WTC11 (cell line): ENCODE data around the gene SPIRE2. TPM values are rescaled to one million over a fixed set of nuclear protein-coding genes. Genes with fewer than 3 reads are reported as not detected.

ENCODE experiments used
- ATAC-seq: fragments of 200-7000 bp; cut with Tn5 transposase; 2 replicates; pipeline ENCODE4 v1.10.0; 2021; ENCODE audit warnings: mild to moderate bottlenecking, moderate library complexity
- CTCF ChIA-PET: fragments of 300-600 bp; sonication (Branson Sonifier 250); formaldehyde crosslinking; loops from one replicate; lab custom pipeline; 2021; ENCODE audit warnings: antibody characterized with exemption; lab: Charles Lee
- POLR2A ChIA-PET: fragments of 350-600 bp; sonication (Branson Sonifier 250); formaldehyde crosslinking; loops from one replicate; lab custom pipeline; 2021; ENCODE audit warnings: antibody characterized with exemption; lab: Charles Lee
- DNase-seq: peaks from one replicate; pipeline ENCODE4 v3.0.0; 2021; ENCODE audit warnings: low spot score
- H3K27ac Mint-ChIP-seq: 2 replicates; pipeline ENCODE4 v1.8.0; 2021; ENCODE audit warnings: mixed read lengths
- H3K27me3 Mint-ChIP-seq: 2 replicates; pipeline ENCODE4 v1.8.0; 2021; ENCODE audit warnings: low read depth, mild to moderate bottlenecking, moderate library complexity, mixed read lengths
- H3K36me3 Mint-ChIP-seq: 2 replicates; pipeline ENCODE4 v1.8.0; 2021; ENCODE audit warnings: mixed read lengths
- H3K4me1 Mint-ChIP-seq: 2 replicates; pipeline ENCODE4 v1.8.0; 2022; ENCODE audit warnings: mixed read lengths
- H3K4me3 Mint-ChIP-seq: 2 replicates; pipeline ENCODE4 v1.8.0; 2021; ENCODE audit warnings: mild to moderate bottlenecking, moderate library complexity, mixed read lengths
- H3K9me3 Mint-ChIP-seq: 2 replicates; pipeline ENCODE4 v1.8.0; 2021; ENCODE audit warnings: mixed read lengths
- CDX4 ChIP-seq: fragments of 250-450 bp; sonication (Bioruptor Pico); IDR thresholded peaks from 2 replicates; pipeline ENCODE4 v1.9.0; 2021; ENCODE audit warnings: moderate library complexity, mild to moderate bottlenecking, inconsistent platforms, borderline replicate concordance
- CREB1 ChIP-seq: sonication (generic); formaldehyde crosslinking; IDR thresholded peaks from 2 replicates; pipeline ENCODE4 v1.8.0; 2023; ENCODE audit warnings: mild to moderate bottlenecking, missing genetic modification reagents
- CTCF ChIP-seq: fragments of 200-600 bp; IDR thresholded peaks from 2 replicates; pipeline ENCODE4 v1.8.0; 2022; ENCODE audit warnings: antibody characterized with exemption
- MYBL2 ChIP-seq: sonication (generic); formaldehyde crosslinking; IDR thresholded peaks from 2 replicates; pipeline ENCODE4 v1.8.1; 2023; ENCODE audit warnings: mild to moderate bottlenecking, moderate library complexity, missing genetic modification reagents
- NR1H2 ChIP-seq: sonication (generic); formaldehyde crosslinking; IDR thresholded peaks from 2 replicates; pipeline ENCODE4 v1.9.0; 2021; ENCODE audit warnings: mild to moderate bottlenecking, moderate library complexity, missing genetic modification reagents
- SOX15 ChIP-seq: fragments of 250-450 bp; sonication (Bioruptor Pico); IDR thresholded peaks from 2 replicates; pipeline ENCODE4 v1.9.0; 2021; ENCODE audit warnings: mild to moderate bottlenecking
- ZBTB21 ChIP-seq: sonication (generic); formaldehyde crosslinking; IDR thresholded peaks from 2 replicates; pipeline ENCODE4 v1.8.1; 2023; ENCODE audit warnings: mild to moderate bottlenecking, missing genetic modification reagents, borderline replicate concordance
- ZNF396 ChIP-seq: fragments of 250-450 bp; sonication (Bioruptor Pico); IDR thresholded peaks from 2 replicates; pipeline ENCODE4 v1.8.0; 2021; ENCODE audit warnings: mild to moderate bottlenecking, moderate library complexity, borderline replicate concordance
- ZNF416 ChIP-seq: fragments of 250-450 bp; sonication (Bioruptor Pico); IDR thresholded peaks from 2 replicates; pipeline ENCODE4 v1.9.0; 2021; ENCODE audit warnings: mild to moderate bottlenecking, inconsistent platforms
- ZNF425 ChIP-seq: fragments of 250-450 bp; sonication (Bioruptor Pico); conservative IDR thresholded peaks from 2 replicates; pipeline ENCODE4 v1.9.0; 2021; ENCODE audit warnings: mild to moderate bottlenecking
- ZNF532 ChIP-seq: fragments of 250-450 bp; sonication (Bioruptor Pico); IDR thresholded peaks from 2 replicates; pipeline ENCODE4 v1.9.0; 2021; ENCODE audit warnings: mild to moderate bottlenecking, borderline replicate concordance
- total RNA-seq: library from RNA; stranded (reverse); gene quantifications from 3 replicates; pipeline ENCODE4 v1.2.3, GENCODE V29; 2021
- TF ChIP-seq, protein P1 (sequence below): sonication (generic); formaldehyde crosslinking; IDR thresholded peaks from 2 replicates; pipeline ENCODE4 v1.8.1; 2023; ENCODE audit warnings: mild to moderate bottlenecking, missing genetic modification reagents, moderate library complexity
- TF ChIP-seq, protein P2 (sequence below): sonication (generic); formaldehyde crosslinking; IDR thresholded peaks from 2 replicates; pipeline ENCODE4 v1.8.1; 2023; ENCODE audit warnings: mild to moderate bottlenecking, missing genetic modification reagents, moderate library complexity
- TF ChIP-seq, protein P3 (sequence below): sonication (generic); formaldehyde crosslinking; IDR thresholded peaks from 2 replicates; pipeline ENCODE4 v1.8.1; 2023; ENCODE audit warnings: mild to moderate bottlenecking, missing genetic modification reagents
- TF ChIP-seq, protein P4 (sequence below): sonication (generic); formaldehyde crosslinking; IDR thresholded peaks from 2 replicates; pipeline ENCODE4 v1.8.1; 2023; ENCODE audit warnings: mild to moderate bottlenecking, missing genetic modification reagents, borderline replicate concordance

SPIRE2 gene
- total RNA-seq, 1 experiment from 2014 or later = 19.7 TPM

- H3K36me3 Mint-ChIP-seq = peaks cover 38% of the 10 kb centered on the region
- DNase-seq (no peak), ATAC-seq (no peak)
- ChIA-PET CTCF (no interaction called here), POLR2A (no interaction called here)
- H3K27me3 Mint-ChIP-seq = no peaks in the 10 kb centered on the region
- no peaks in the 10 kb centered on the region for H3K4me1 Mint-ChIP-seq
- no peak for TF ChIP-seq ZNF396
- TF ChIP-seq, protein P1, sequence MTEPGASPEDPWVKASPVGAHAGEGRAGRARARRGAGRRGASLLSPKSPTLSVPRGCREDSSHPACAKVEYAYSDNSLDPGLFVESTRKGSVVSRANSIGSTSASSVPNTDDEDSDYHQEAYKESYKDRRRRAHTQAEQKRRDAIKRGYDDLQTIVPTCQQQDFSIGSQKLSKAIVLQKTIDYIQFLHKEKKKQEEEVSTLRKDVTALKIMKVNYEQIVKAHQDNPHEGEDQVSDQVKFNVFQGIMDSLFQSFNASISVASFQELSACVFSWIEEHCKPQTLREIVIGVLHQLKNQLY (CRISPR knock-in tag) = no peak
- no peak for TF ChIP-seq NR1H2 (CRISPR knock-in tag)
- TF ChIP-seq, protein P2, sequence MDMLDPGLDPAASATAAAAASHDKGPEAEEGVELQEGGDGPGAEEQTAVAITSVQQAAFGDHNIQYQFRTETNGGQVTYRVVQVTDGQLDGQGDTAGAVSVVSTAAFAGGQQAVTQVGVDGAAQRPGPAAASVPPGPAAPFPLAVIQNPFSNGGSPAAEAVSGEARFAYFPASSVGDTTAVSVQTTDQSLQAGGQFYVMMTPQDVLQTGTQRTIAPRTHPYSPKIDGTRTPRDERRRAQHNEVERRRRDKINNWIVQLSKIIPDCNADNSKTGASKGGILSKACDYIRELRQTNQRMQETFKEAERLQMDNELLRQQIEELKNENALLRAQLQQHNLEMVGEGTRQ (CRISPR knock-in tag) = no peak
- no peak for TF ChIP-seq ZBTB21
- TF ChIP-seq MYBL2 = no peak
- TF ChIP-seq CDX4 = no peak
- no peak for TF ChIP-seq ZNF425 (CRISPR knock-in tag)
- TF ChIP-seq ZNF416 (CRISPR knock-in tag) = no peak
- no peak for TF ChIP-seq CREB1 (CRISPR knock-in tag)
- no peak for TF ChIP-seq ZNF532 (CRISPR knock-in tag)
- no peak for TF ChIP-seq CTCF
- TF ChIP-seq SOX15 (CRISPR knock-in tag) = no peak
- TF ChIP-seq, protein P3, sequence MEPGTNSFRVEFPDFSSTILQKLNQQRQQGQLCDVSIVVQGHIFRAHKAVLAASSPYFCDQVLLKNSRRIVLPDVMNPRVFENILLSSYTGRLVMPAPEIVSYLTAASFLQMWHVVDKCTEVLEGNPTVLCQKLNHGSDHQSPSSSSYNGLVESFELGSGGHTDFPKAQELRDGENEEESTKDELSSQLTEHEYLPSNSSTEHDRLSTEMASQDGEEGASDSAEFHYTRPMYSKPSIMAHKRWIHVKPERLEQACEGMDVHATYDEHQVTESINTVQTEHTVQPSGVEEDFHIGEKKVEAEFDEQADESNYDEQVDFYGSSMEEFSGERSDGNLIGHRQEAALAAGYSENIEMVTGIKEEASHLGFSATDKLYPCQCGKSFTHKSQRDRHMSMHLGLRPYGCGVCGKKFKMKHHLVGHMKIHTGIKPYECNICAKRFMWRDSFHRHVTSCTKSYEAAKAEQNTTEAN (CRISPR knock-in tag) = no peak
- TF ChIP-seq, protein P4, sequence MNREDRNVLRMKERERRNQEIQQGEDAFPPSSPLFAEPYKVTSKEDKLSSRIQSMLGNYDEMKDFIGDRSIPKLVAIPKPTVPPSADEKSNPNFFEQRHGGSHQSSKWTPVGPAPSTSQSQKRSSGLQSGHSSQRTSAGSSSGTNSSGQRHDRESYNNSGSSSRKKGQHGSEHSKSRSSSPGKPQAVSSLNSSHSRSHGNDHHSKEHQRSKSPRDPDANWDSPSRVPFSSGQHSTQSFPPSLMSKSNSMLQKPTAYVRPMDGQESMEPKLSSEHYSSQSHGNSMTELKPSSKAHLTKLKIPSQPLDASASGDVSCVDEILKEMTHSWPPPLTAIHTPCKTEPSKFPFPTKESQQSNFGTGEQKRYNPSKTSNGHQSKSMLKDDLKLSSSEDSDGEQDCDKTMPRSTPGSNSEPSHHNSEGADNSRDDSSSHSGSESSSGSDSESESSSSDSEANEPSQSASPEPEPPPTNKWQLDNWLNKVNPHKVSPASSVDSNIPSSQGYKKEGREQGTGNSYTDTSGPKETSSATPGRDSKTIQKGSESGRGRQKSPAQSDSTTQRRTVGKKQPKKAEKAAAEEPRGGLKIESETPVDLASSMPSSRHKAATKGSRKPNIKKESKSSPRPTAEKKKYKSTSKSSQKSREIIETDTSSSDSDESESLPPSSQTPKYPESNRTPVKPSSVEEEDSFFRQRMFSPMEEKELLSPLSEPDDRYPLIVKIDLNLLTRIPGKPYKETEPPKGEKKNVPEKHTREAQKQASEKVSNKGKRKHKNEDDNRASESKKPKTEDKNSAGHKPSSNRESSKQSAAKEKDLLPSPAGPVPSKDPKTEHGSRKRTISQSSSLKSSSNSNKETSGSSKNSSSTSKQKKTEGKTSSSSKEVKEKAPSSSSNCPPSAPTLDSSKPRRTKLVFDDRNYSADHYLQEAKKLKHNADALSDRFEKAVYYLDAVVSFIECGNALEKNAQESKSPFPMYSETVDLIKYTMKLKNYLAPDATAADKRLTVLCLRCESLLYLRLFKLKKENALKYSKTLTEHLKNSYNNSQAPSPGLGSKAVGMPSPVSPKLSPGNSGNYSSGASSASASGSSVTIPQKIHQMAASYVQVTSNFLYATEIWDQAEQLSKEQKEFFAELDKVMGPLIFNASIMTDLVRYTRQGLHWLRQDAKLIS = no peak
- no peak overlapping the region for H3K4me3 Mint-ChIP-seq
- H3K9me3 Mint-ChIP-seq = 0 out of 2 replicates have a peak, but pooled peaks cover 8% of the 10 kb centered on the region
- no peak overlapping the region for H3K27ac Mint-ChIP-seq
Observed at GRCh38 chr16:89903908-89904515, 75.7 kb downstream of the SPIRE2 start.
